Activated T-helper 1 cell treated with anti-CD3 and anti-CD28 coated beads, Interleukin-12 subunit alpha, Interleukin-12 subunit beta, Interleukin-2, Interleukin-4 antibody, amounts not matched to agents 30 ng/mL and 10 ng/mL and 1 ng/mL, durations not matched to agents 14 hours and 24 hours and 36 hours (primary cell): Measurements from ENCODE around the gene CTXN1. TPM values are rescaled to one million over a fixed set of nuclear protein-coding genes. Genes with fewer than 3 reads are reported as not detected.
"Not testable (repeated sequence)": the region's sequence is repeated elsewhere in the genome, so short reads cannot be mapped to it uniquely, and the experiment has no call there.

Experiments used
- DNase-seq: peaks from one replicate; pipeline ENCODE4 v3.0.0; 2021; ENCODE audit warnings: low spot score
- H3K27ac Mint-ChIP-seq: one replicate; pipeline ENCODE4 v1.8.0; 2021; ENCODE audit warnings: mild to moderate bottlenecking, mixed read lengths
- H3K27me3 Mint-ChIP-seq: one replicate; pipeline ENCODE4 v1.8.0; 2022; ENCODE audit warnings: mild to moderate bottlenecking, moderate library complexity, mixed read lengths; ENCODE audit not compliant: insufficient read depth
- H3K36me3 Mint-ChIP-seq: one replicate; pipeline ENCODE4 v1.8.0; 2021; ENCODE audit warnings: low read depth, mixed read lengths
- H3K4me1 Mint-ChIP-seq: one replicate; pipeline ENCODE4 v1.8.0; 2021; ENCODE audit warnings: low read depth, mixed read lengths
- H3K4me3 Mint-ChIP-seq: one replicate; pipeline ENCODE4 v1.8.0; 2021; ENCODE audit warnings: mild to moderate bottlenecking, moderate library complexity, mixed read lengths
- H3K9me3 Mint-ChIP-seq: one replicate; pipeline ENCODE4 v1.8.0; 2021; ENCODE audit warnings: mixed read lengths
- intact Hi-C: fragments of 100-400 bp; cut with micrococcal nuclease; formaldehyde crosslinking; loops from one replicate; pipeline ENCODE4 v1.15.1; 2024
- total RNA-seq: library from RNA; stranded (reverse); gene quantifications from 2 replicates; pipeline ENCODE4 v1.2.3, GENCODE V29; 2022

Gene CTXN1
- total RNA-seq, 1 donor from 2014 or later, result 2.6 TPM

GRCh38 chr19:7893362-7894101 lies 32.4 kb downstream of the CTXN1 start:
- H3K27ac Mint-ChIP-seq, H3K4me3 Mint-ChIP-seq, H3K9me3 Mint-ChIP-seq, DNase-seq, H3K4me1 Mint-ChIP-seq, H3K36me3 Mint-ChIP-seq, intact Hi-C loops: not testable (repeated sequence)
- peaks cover 16% of the 10 kb centered on the region for H3K27me3 Mint-ChIP-seq

- no peaks in the 10 kb centered on the region for H3K36me3 Mint-ChIP-seq
- peaks cover 22% of the 10 kb centered on the region for H3K27me3 Mint-ChIP-seq
- H3K4me1 Mint-ChIP-seq, result no peaks in the 10 kb centered on the region
- DNase-seq, result no peak
- no peak overlapping the region for H3K27ac Mint-ChIP-seq
- H3K9me3 Mint-ChIP-seq, result no peaks in the 10 kb centered on the region
- H3K4me3 Mint-ChIP-seq, result no peak overlapping the region
- intact Hi-C loops, result no loop called here
Observed at GRCh38 chr19:7888826-7889217, 37.1 kb downstream of the CTXN1 start.

DNA sequence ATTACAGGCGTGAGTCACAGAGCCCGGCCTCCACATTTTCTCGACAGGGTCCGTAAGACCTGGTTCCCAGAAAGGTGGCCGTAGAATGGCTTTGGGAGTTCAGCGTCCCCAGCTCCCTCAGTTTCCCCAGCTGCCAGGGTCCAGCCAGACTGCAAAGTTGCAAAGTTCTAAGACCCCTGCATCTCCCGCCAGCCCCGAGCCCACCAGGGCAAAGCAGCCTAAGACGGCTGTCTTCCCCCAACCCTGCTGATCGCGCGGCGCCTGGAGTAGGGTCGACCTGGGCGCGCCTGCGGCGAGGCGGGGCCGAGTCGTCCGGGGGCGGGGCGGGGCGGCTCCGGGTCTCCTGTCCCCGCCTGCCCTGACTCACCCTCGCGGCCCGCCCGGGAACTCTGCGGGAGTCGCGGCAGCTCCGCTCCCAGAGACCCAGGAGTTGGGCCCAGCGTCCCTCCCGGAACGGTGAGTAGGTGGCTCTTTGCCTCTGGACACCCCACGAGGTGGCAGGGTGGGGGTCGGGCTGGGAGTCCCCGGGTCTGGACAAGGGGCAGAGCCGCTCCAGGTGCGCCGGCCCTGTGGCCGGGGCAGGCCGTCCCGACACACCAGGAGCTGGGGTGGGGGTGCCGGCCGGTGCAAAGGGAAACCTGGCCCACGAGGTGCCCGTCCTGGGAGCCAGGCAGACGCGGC lies 37.6 kb downstream of the CTXN1 start, which contains the start of gene LRRC8E:
LRRC8E (plus strand) TSS at position 366 of the 681 bp plus-strand sequence. CDS start 7,094 bp downstream, outside the sequence.
- no peaks in the 10 kb centered on the region for H3K4me1 Mint-ChIP-seq
- H3K9me3 Mint-ChIP-seq, result no peaks in the 10 kb centered on the region
- H3K36me3 Mint-ChIP-seq, result no peaks in the 10 kb centered on the region
- intact Hi-C loops, result no loop called here
- H3K27ac Mint-ChIP-seq, result no peak within 1 kb of the TSS
- H3K4me3 Mint-ChIP-seq, result no peak within 1 kb of the TSS
- peaks cover 22% of the 10 kb centered on the region for H3K27me3 Mint-ChIP-seq
- no peak for DNase-seq

GRCh38 chr19:7887408-7888144 lies 38.4 kb downstream of the CTXN1 start:
- no peak for DNase-seq
- Mint-ChIP-seq H3K4me3 (no peak overlapping the region), H3K27ac (no peak overlapping the region), H3K27me3 (peaks cover 22% of the 10 kb centered on the region), H3K9me3 (no peaks in the 10 kb centered on the region), H3K36me3 (no peaks in the 10 kb centered on the region), H3K4me1 (no peaks in the 10 kb centered on the region)
- intact Hi-C loops, result no loop called here

GRCh38 chr19:7885818-7886217 lies 40.1 kb downstream of the CTXN1 start:
- Mint-ChIP-seq H3K27ac (no peak overlapping the region), H3K27me3 (peaks cover 13% of the 10 kb centered on the region), H3K36me3 (no peaks in the 10 kb centered on the region), H3K4me1 (no peaks in the 10 kb centered on the region), H3K4me3 (no peak overlapping the region), H3K9me3 (no peaks in the 10 kb centered on the region)
- intact Hi-C loops, result no loop called here
- DNase-seq, result no peak

- no peaks in the 10 kb centered on the region for H3K9me3 Mint-ChIP-seq
- no peak for DNase-seq
- intact Hi-C loops, result no loop called here
- no peak overlapping the region for H3K27ac Mint-ChIP-seq
- H3K27me3 Mint-ChIP-seq, result peaks cover 9% of the 10 kb centered on the region
- H3K36me3 Mint-ChIP-seq, result no peaks in the 10 kb centered on the region
- H3K4me3 Mint-ChIP-seq, result no peak overlapping the region
- H3K4me1 Mint-ChIP-seq, result no peaks in the 10 kb centered on the region
Observed at GRCh38 chr19:7883796-7884570, 42.0 kb downstream of the CTXN1 start.

- no peak overlapping the region for H3K4me3 Mint-ChIP-seq
- intact Hi-C loops, result no loop called here
Observed at GRCh38 chr19:7883105-7883504, 42.8 kb downstream of the CTXN1 start.

DNA sequence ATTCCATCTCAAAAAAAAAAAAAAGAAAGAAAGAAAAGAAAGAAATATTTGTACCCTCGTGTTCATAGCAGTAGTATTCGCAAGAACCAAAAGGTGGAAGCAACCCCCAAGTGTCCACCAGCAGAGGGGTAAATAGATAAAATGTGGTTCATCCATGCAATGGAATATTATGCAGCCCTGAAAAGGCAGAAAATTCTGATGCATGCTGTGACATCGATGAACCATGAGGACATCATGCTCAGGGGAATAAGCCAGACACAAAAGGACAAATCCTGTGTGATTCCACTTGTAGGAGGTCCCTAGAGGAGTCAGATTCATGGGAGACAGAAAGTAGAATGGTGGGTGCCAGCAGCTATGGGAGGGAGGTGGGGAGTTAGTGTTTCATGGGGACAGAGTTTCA lies 44.0 kb downstream of the CTXN1 start:
- Mint-ChIP-seq H3K4me3 (no peak overlapping the region), H3K27ac (no peak overlapping the region), H3K36me3 (no peaks in the 10 kb centered on the region), H3K9me3 (no peaks in the 10 kb centered on the region), H3K4me1 (no peaks in the 10 kb centered on the region), H3K27me3 (peaks cover 2% of the 10 kb centered on the region)
- no peak for DNase-seq
- intact Hi-C loops, result no loop called here

More at GRCh38 chr19:7883105-7883504, 42.8 kb downstream of the CTXN1 start:
- Mint-ChIP-seq H3K4me1 (no peaks in the 10 kb centered on the region), H3K9me3 (no peaks in the 10 kb centered on the region), H3K36me3 (no peaks in the 10 kb centered on the region), H3K27ac (no peak overlapping the region), H3K27me3 (peaks cover 6% of the 10 kb centered on the region)
- DNase-seq, result no peak

- no peak overlapping the region for H3K4me3 Mint-ChIP-seq
- no peak overlapping the region for H3K27ac Mint-ChIP-seq
- intact Hi-C loops, result no loop called here
- peaks cover 13% of the 10 kb centered on the region for H3K27me3 Mint-ChIP-seq
- DNase-seq, result no peak
- H3K9me3 Mint-ChIP-seq, result no peaks in the 10 kb centered on the region
- no peaks in the 10 kb centered on the region for H3K36me3 Mint-ChIP-seq
- H3K4me1 Mint-ChIP-seq, result no peaks in the 10 kb centered on the region
Observed at GRCh38 chr19:7879836-7880235, 46.1 kb downstream of the CTXN1 start.

DNA sequence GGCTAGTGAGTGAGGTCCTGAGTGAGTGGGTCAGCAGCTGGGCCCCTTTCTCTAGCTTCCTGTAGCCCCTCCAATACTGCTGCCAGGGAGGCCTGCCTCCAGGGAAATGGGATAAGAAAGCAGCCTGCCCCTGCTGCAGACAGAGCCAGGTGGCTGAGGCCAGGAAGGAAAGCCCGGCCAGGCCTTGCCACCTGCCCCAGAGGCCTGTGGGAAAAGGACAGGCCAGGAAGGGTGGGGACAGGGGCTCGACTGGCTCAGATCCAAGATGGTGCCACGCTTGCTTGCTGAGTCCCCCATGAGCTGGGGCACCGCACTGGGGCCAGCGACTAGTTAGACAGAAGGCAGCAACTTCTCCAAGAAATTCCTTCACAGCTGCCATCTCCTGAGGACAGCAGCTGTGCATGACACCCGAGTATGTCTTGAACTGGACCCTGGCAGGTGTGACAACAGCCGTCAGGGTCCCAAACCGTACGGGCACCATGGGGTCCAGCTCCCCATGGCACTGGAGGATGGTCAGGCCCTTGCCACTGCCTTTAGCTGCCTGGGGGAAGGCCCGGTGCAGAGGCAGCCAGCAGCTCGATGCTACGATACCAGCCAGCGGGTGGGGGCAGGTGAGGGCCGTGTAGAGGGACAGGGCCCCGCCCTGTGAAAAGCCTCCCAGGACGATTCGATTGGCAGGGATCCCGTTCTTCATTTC lies 46.7 kb downstream of the CTXN1 start:
- Mint-ChIP-seq H3K9me3 (no peaks in the 10 kb centered on the region), H3K4me3 (no peak overlapping the region), H3K36me3 (no peaks in the 10 kb centered on the region), H3K27ac (no peak overlapping the region), H3K4me1 (no peaks in the 10 kb centered on the region), H3K27me3 (peaks cover 13% of the 10 kb centered on the region)
- no peak for DNase-seq
- intact Hi-C loops, result no loop called here

DNA sequence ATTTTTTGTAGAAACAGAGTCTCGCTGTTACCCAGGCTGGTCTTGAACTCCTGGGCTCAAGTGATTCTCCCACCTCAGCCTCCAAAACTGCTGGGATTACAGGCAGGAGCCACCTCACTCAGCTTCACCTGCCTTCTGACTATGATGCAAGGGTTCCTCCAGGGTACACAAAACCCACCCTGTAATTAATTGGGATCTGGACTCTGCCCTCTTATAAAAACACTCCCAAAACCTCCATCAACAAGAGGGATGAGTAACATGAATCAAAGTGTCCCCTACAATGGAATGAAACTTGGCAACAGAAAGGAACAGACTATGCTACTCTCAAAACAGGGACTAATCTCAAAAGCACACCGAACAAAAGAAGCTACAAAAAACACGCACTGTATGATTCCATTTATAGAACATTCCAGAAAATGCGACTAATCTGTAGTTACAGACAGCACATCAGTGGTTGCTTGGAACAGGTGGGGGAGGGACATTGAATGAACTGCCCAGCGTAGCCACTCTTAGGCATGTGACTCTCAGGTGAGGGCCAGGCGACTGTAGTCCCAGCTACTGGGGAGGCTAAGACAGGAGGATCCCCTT lies 48.6 kb downstream of the CTXN1 start:
- H3K4me3 Mint-ChIP-seq, result no peak overlapping the region
- no peaks in the 10 kb centered on the region for H3K9me3 Mint-ChIP-seq
- peaks cover 22% of the 10 kb centered on the region for H3K27me3 Mint-ChIP-seq
- no peak overlapping the region for H3K27ac Mint-ChIP-seq
- DNase-seq, result no peak
- no peaks in the 10 kb centered on the region for H3K36me3 Mint-ChIP-seq
- intact Hi-C loops, result no loop called here
- H3K4me1 Mint-ChIP-seq, result no peaks in the 10 kb centered on the region

DNA sequence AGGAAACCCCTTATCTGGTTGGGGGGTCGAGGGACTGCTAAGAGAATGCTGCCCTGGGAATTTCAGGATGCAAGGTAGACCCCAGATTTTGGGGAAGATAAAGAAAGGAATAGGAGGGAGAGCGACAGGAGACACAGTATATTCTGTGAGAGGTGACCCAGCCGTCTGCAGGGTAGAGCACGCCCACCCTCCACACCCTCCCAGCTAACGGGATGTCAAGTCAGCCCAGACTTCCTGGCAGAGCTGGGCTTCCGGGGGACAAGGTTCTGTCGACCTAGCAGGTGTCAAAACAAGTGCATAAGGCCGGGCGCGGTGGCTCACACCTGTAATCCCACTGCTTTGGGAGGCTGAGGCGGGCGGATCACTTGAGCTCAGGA lies 51.0 kb downstream of the CTXN1 start:
- no peaks in the 10 kb centered on the region for H3K9me3 Mint-ChIP-seq
- H3K4me3 Mint-ChIP-seq, result no peak overlapping the region
- H3K27ac Mint-ChIP-seq, result no peak overlapping the region
- H3K27me3 Mint-ChIP-seq, result peaks cover 32% of the 10 kb centered on the region
- H3K4me1 Mint-ChIP-seq, result peaks cover 14% of the 10 kb centered on the region
- H3K36me3 Mint-ChIP-seq, result no peaks in the 10 kb centered on the region
- intact Hi-C loops, result no loop called here
- no peak for DNase-seq
